Activated CD4-positive, alpha-beta T cell treated with anti-CD3 and anti-CD28 coated beads, Interleukin-2, amount 50 U/mL, for 4 hours (primary cell): ENCODE measurements around the gene SLC25A26.

Source experiments
- DNase-seq, 2 experiments: peaks; one replicate each; pipeline ENCODE4 v3.0.0-alpha.2; 2020

SLC25A26 gene

DNA sequence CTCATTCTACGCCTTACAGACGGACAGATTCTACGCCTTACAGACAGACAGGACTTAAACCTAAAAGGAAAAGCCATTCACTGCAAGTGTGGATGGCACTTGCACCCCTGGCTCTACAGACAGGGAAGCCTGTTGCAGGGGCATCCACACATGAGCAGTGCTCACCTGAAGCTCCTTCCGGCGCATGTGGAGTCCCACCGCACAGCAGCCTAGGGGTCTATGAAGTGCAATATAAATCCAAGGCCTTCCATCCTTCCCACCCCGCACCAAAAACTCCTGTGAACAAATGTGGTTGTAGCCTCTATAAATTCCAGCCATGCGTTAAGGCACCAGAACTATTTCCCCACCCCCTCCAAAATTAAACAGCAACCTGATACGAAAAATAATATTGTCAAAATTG, 158.8 kb downstream of the SLC25A26 start:
- DNase-seq = no peak

DNA sequence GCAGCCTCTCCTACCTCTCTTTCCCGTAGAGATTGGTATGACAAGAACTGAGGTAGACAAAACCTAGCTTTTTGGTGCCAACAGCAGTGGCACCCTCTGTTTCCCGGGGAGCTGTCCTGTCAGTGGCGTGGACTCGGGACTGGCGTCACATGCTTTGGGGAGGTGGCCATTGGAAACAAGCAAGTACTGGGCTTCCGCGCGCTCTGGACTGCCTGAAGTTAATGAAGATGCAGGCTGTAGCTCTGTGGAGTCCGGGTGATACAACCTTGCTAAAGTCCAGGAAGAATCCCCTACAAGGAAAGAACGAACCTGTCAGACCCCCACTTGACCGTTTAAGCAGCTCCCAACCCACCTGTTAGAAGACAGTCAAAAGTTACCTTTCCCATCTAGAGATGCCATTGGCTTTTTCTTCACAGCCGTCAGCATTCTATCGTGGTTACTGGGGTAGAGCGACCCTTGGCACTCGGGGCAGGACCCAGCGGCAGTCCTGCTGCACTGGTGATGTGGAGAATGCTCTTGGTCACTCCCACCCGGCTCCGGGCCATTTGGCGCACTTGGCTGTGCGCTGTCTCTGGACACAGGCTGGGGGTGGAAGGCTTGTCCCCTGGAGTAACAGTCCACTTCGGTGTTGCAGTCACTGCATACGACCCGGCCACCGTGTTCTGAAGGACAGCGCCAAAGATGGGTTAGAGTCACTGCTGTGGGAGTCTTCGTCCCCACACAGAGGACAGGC, 159.6 kb downstream of the SLC25A26 start:
- no peak for DNase-seq

DNA sequence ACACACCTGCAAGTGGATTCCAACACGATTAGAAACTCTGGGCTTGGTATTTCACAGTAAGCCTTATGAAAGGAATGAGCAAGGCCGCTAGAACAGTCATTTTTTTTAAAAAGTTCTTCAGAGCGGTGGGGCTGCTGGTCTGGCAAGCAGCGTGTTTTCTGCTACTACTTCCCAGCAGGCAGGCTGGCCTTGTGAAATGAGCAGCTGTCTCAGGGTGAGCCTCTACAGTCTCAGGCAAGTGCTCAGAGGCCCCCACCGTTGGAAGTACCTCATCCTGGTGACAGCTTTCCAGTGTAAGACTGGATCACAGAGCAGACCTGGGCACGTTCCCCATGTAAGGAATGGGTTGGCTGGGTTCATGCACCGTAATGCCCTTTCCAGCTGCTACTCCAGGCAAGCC, 160.8 kb downstream of the SLC25A26 start:
- no peak for DNase-seq

DNA sequence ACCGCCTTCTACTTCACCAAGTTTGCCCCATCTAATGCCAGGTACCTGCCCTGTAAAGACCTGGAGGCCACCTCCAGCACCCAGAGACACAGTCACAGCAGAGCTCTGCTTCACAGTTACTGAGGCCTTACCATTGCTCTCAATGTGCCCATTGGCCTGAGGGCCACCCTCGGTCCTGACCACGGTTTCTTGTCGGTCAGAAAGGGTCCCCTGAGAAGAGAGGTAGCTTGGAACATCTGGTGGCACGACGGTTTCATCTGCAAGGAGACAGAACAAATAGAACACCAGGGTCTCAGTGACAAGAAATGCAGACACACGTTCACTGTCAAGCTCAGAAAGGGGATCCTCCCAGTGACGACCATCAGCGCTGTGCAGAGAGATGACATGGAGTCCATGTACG, 161.3 kb downstream of the SLC25A26 start:
- DNase-seq = no peak

DNA sequence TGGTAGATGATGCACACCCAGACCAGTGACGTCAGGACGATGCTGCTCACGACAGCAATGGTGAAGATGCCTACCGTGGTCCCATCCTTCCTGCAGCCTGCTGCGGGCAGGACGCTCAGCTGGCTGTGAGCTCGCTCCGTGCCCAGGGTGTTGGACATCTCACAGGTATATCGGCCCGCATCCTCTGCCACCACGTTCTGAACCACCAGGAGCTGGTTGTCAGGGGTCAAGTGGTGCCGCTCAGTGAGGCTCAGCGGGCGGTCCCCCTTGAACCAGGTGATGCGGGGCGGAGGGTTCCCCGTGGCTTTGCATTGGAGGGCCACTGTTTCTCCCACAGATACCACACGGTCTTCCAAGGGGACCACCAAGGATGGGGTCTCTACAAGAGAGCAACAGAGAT, 162.2 kb downstream of the SLC25A26 start:
- DNase-seq = no peak

DNA sequence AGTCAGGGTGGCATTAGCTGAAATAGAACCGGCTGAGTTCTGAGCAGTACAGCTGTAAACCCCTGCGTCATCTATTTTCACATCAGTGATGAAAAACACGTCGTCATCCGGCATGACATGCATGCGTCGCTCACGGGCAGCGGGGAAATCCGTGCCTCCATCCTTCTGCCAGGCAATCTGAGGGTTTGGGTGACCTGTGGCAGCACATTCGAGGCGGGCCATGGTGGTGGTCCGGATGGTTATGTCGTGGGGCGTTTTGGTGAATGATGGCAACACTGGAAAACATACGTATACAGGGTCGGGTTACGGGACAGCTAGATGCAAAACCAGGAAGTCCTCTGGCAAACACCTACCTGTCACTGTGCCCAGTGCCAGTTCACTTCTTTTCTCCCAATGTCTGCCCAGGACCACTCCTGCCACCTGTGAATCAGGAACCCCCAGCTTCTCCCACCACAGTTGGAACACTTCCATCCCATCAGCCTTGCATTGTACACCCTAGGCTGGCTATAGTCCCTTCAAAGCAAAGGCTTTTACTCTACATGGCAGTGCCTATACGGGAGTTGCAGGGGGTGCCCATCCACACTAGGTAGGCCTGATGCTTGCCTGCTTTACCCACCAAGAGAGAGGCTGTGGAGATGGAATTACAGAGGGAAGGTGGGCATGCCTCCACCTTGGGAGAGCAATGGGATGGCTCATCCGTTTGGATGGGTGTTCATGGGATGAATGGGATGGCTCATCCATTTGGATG, 163.4 kb downstream of the SLC25A26 start:
- DNase-seq = no peak

DNA sequence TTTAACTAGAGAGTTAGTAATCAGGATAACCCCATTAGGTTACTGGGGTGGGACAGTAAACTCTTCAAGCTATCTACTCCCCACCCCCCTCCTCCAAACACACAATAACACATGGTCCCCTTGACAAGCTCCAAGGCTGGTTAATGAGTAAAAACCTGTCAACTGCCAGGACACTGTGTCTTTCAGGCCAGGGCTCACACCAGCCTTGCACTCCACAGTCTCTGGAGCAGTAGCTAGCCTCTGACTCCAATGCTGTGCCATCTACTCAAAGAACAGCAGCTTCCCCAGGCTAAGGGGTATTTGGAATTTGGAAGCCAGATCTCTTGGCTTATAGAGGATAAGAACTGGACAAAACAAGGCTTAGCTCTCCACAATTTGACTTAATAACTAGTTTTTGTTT, 164.3 kb downstream of the SLC25A26 start:
- no peak for DNase-seq

DNA sequence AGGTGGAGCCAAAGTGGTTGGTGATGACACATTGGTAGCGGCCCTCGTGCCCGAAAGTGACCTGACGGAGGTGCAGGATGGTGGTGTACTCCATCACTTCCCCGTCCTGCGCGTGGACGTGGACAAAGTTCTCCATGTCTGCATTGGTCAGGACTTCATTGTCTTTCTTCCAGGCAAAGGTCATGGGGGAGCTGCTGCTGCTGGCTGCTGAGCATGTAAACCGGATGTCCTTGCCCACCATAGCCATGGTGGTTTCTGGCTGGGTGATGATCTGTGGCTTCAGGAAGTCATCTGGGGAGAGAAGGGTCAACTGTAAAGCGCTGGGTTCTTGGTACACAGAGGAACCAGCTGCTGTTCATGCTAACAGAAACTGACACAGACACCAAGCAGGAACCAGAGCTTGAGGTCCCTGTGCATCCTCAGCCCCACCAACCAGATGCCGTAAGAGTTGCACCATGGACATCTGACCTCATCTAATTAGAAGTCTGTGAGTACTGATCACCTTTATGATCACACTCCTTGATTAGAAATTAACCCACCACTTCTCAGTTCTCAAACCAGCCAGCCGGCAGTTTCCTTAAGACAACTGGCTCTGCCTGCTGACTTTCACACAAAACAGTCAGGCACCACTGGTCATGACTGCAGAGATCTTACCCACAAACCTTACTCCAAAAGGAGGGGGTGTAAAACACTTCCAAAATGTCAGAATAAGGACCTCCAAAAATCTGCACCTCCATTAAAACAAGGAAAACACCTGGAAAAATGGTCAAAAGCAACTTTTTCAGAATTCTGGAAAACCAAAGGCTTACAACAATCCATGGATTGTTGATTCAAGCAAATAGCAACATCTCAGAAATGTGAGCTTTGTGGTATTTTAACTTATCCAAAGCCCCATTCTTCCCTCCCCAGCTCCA, 165.5 kb downstream of the SLC25A26 start:
- DNase-seq = no peak

DNA sequence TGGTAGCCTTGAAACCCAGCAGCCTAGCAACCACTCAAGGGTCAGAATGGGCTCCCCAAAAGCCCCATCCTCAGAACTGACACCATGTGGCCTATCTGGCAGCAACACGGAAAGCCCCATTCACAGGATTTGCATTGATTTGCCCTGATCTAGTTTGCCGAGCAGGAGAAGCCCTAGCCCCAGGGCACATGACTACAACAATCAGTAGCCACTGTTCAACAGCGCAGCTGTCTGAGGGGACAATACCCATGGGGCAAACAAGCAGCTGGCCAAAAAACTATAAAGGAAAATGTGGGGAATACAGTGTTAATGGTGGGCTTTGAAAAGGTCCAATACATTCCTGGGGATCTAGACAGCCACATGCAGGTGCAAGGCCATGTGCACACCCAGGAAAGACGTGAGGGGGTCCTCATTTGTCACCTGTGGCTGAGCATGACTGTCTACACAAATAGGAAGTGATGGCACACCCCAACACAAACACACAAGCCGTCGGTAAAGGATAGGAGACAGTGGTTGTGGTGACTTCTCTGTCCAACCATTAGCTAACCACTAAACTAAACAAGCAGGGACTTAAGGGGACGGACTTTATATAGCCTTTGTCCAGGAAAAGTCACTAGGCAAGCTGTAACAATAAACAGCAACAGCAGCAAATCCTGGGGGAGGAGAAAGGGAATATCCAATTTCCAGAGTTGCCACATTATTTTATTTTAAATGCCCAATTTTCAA, 166.3 kb downstream of the SLC25A26 start:
- DNase-seq = no peak

DNA sequence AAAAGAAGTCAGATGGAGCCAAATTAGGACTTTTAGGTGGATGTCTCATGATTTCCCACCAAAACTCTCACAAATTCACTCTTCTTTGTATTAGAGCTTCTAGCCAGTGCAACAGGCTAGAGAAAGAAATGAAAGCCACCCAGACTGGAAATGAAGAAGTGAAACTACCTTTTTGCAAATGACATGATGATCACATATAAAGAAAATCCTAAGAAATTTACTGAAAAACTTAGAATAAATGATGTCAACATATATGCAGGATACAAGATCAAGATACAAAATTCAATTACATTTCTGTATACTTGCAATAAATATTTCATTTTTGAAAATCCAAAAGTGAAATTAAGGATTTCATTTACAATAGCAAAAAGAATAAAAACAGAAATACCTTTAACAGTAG, 169.2 kb downstream of the SLC25A26 start:
- DNase-seq = no peak

DNA sequence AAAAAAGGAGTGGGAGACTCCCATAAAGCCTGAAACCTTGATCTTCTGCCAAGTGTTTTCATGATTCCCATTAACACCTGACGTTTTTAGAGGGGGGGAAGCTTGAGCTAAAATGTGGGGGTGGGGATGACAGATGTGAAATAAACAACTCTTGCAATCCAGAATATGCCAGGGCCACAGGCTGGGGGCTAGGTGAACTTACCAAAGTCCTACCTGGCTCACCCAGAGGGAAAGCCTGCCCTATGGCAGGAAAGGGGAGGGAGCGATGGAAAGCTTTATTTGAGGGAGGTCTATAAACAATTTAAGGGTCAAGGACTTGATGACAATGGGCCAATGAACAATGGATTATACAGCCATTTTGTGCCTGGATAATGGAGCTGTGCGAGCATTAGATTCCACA, 171.7 kb downstream of the SLC25A26 start:
- DNase-seq = no peak

DNA sequence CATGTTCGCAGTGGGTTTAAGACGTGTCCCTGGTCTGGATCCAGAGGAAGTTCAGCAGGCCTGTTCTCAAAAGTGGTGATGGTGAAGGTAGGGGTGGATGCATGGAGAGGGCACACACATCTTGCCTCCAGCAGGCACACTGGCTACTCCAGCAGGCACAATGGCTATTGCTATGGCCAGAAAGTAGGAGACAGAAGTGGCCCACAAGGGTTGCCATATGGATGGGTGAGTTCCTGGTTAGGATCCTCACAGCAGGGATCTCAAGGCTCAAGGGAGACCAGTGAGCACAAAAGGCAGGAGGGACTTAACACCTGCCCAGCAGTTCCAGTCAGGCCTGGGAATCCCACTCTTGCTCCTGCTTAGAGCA, 172.1 kb downstream of the SLC25A26 start:
- no peak for DNase-seq

DNA sequence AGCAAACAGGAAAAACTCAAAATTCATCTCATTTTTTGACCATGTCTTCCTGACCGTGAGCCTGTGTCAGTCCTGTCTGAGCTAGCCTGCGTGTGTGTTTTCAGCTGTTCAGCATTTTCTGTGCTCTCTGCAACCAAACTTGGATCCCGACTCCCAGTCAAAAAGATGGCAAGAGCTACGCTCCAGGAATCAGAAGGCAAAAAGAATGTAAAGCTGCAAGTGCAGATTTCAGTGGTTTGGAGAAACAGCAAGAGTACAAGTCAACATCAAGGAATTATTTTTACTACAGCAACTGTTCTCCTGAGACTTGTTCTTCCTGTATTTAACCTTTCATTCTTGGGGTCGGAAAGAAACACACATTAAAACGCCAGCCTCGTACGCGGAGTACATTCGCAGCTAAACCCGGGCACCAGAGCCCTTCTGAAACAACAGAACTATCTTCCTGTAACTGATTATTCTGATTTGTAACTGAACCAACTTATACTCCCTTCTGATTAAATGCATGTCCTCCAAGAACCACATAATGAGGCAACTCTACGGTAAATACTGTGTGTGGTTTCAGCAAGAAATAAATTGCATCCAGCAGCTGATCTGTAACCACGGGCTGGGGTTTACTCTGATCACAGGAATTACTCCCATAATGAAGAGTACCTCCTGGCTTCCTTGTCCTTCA, 172.7 kb downstream of the SLC25A26 start:
- no peak for DNase-seq

DNA sequence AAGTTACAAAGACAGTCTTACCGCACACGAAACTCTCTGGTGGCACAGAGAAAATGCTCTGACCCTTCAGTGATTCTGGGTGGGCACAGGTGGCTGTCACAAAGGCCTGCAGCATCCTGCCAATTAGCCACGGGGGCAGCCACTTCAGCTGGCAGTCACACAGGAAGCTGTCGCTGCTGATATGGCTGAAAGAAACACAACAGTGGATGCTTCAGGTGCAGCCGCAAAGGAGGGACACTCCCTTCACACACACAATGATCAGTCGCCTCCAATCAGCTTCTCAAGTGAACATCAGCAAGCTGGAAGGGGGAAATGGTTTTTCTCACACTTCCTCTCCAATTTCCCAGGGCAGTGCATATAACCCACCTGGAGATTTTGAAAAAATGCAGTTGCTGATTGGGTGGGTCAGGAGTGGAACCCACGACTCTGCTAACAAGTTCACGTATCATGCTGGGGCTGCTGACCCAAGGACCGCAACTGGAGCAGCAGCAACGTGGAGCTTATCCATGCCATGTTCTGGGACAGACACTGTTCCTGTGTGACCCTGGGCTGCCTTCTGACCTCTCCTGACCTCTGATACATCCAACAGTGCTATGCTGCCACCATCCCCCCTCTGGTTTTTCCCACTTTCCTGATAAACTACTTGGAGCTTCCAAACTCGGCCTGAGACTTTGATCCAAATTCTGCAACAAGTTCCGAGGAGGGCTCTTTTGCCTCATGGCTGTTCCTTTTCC, 173.4 kb downstream of the SLC25A26 start:
- DNase-seq = peak in 1 of 2 experiments; percentile 11

DNA sequence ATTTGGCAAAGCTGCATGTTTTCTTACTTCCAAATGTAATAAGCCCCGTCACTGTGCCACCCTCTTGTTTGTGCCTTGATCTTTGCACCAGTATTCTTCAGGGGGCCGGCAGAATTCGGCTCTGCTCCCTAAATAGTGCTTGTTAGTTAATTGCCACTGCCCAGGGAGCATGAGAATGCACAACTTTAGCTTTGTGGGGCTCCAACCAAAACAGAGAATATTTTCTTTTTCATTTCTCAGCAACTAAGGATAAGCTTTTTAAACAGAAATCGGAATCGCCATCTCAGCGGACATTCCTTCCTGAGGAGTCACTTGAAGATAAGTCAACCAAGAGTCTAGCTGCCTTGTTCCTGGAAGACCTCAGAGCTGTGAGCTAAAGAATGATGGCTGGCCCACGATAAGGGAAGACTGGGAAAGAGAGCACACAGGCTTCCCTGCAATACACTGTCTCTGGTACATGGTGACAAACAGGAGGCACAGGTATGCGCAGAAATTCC, 174.0 kb downstream of the SLC25A26 start:
- DNase-seq = no peak

DNA sequence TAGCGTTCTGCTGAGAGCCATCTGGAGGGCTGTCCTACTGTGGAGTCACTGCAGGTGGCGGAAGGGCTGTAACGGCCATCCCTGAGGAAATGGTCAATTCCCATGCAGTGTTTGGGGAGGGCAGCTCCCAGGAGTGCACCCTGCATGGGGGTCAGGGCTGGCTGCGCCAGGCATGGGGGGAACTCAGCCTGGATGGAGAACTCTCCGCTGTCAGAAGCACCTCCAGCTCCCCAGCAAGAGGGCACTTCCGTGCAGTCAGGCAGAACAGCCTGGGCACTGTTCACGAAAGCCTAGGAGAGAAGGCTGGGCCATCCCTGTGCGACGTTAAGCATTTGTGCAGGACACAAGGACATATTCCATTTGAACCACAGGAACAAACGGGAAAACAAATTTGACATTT, 174.8 kb downstream of the SLC25A26 start:
- DNase-seq = no peak

DNA sequence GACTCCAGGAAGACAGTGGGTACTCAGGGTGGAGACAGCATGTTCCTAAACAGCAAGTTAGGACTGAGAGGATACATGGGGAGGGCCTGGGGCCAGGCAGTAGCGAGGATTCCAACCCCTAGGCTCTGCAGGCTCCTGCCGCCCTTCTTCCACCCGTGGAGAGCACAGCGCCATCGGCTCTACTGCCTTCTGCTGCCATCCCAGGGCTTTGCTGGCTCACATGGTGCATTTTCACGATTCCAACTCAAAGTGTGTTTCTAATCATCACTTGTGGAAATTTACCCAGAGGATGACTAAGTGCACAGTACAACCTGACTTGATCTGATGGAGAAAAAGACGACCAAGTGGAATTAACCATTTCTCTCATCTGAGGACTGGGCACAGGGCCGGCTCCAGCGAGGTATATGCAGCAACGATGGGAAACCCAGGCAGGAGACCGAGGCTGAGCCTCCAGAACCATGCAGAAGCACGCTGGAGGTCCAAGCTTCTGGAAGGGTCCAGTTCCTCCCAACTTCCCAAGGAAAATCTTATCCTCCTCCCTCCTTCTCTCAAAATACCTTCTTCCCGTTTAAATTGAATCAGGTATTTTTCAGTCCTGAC, 175.5 kb downstream of the SLC25A26 start:
- DNase-seq = no peak

DNA sequence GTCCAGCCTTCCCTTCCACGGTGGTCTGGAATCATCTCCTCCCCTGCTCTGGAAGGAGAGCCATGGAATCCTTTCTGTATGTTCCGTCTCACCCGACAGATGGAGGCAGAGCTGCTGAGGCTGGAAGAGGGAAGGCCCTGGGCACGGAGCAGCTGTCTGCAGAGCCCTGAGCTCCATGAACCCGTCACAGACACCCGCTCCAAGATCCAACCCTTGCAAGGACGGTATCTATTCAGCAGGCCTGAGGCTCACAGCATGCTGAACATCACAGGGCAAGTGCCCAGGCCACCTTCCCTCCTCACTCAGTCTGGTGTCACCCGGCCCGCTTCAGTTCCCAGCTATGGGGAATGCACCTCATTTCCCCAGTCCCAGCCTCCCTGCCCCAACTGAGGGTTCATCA, 176.1 kb downstream of the SLC25A26 start:
- DNase-seq = no peak

DNA sequence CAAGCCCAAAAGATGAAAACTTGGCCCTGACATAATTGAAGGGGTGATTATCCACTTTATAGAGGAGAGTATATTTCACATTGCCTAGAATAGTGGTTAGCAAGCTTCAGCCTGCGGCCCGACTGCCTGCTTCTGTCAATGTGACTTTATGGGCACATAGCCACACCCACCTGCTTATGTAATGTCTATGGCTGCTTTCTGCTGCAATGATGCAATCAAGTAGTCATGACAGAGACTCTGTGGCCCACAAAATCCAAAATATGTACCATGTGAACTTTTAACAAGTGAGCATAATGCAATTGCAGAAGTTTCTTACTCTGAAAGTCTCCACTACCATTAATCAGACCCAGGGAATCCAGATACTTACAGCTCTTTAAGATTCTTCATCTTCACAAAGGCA, 176.9 kb downstream of the SLC25A26 start:
- no peak for DNase-seq

DNA sequence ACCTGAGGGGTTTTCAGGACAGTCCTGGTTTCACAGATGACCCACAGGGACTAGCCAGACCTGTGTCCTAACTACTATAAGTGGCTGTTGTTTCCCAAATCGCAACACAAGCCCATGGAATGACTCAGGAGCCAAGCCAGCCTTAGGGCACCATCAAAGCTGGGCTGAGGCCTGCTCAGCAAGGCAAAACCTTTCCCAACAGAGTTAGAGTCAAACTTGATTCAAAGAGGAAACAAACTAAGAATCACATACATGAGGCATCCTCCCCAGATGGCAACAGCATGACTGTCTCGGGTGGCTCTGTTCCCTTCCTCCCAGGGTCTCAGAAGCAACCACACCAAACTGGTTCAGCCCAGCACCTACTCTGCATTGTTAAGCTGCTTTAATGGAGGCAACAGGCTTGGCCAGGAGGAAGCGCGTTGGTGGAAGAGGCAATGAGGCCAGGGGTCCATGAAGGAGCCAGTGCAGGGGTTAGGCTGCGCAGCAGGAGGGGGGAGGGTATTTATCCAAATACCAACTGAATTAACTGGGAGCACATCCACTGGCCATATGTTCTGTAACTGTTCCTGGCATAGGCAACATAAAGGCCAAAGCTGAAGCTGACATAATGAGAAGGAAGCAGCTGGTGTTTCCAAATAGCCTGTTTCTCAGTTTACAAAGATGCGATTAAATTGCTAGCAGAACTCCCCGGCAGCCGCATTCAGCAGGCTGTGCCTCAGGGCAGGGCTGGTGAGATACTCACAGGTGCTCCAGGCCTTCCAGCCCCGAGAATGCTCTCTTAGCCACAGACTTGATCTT, 177.6 kb downstream of the SLC25A26 start:
- no peak for DNase-seq
